GM18526 (cell line): ENCODE measurements around the gene ATP5ME.

Source experiments
- POLR2A ChIP-seq: IDR thresholded peaks from 3 replicates; pipeline ENCODE4 v1.6.1; 2011; ENCODE audit not compliant: insufficient read length; ENCODE audit errors: extremely low read depth

The ATP5ME gene

GRCh38 chr4:666822-667544 lies 7.1 kb downstream of the ATP5ME start:
- no peak for TF ChIP-seq POLR2A

DNA sequence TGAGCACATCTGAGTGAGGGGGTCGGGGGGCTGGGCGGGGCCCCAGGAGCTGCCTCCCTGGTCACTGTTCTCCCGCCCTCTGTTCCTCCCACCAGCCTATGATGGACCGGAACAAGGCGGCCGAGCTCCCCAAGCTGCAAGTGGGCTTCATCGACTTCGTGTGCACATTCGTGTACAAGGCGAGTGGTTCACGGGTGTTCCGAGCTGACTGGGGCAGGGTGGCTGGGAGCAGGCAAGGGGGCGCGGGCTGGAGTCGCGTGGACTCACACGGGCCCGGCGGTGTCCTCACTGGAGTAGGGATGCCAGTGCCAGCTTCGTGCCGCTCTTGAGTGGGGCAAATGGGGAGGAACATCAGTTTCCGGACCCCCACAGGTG lies 7.7 kb downstream of the ATP5ME start:
- no peak for TF ChIP-seq POLR2A

- no peak for TF ChIP-seq POLR2A
These were observed 8.2 kb downstream of the ATP5ME start for GRCh38 chr4:665751-666435.

- no peak for TF ChIP-seq POLR2A
These were observed 8.7 kb downstream of the ATP5ME start for GRCh38 chr4:665381-665750.

DNA sequence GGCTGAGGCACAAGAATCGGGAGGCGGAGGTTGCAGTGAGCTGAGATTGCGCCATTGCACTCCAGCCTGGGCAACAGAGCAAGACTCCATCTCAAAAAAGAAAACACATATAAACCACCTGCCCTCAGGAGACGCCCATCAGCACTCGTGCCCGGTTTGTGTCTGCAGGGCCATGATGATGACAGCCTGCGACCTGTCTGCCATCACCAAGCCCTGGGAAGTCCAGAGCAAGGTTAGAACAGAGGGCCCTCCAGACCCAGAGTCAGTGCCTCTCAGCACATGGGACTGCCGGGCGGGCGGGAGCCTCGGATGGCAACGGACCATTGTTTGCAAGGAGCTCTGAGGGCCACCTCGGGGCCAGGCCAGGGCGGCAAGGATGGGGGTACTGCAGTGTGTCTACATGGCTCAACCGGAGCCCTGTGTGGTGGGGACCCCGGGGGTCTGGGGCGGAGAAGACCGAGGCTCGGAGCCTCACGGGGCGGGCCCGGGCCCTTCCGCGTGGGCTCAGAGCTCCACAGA lies 9.3 kb downstream of the ATP5ME start:
- TF ChIP-seq POLR2A, result no peak

GRCh38 chr4:663438-664428 lies 10.3 kb downstream of the ATP5ME start:
- TF ChIP-seq POLR2A, result peak; percentile 42

DNA sequence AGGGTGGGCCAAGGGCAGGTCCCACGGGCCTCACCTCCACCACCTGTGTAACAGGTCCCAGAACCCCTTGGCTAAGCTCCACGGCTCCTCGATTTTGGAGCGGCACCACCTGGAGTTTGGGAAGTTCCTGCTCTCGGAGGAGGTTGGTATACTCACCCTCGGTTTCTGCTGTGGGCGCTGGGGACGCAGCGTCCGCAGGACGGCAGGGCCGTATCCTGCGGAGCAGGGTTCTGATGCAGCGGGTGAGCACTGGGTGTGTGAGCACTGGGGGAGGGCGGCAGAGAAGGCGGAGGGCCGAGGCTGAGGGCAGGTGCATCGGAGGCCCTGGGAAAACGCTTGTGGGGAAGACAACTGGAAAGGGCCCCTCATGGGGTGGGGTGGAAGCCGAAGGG lies 11.0 kb downstream of the ATP5ME start:
- TF ChIP-seq POLR2A, result no peak

DNA sequence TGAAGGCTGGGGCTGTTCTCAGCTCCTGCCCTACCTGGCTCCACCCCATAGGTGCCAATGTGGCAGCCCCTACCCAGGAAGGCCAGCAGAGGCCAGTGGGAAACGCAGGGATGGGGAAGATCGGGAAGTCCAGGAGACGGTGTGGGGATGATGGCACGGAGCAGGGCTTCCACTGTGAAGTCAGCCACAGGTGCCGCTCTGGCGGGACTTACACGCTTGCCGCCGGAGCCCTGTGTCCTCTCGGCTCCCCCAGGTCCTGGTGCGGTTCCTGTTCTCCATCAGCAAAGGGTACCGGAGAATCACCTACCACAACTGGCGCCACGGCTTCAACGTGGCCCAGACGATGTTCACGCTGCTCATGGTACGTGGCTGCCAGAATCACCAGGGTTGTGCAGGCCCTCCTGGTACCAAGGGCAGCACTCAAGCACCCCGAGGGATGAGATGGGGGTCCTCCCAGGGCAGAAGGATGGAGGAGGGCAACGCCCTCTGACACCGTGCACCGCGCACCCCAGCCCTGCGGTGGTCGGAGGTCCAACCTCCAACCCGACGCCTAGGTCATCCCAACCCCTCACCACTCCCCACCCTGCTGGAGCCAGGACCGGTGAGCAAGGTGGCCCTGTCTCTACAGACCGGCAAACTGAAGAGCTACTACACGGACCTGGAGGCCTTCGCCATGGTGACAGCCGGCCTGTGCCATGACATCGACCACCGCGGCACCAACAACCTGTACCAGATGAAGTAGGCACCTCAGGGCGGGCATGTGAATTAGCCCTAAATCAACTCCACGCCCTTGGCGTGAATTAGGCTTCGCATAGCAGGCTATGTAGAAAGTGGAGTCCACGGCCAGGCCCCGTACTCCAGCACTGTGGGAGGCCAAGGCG lies 12.0 kb downstream of the ATP5ME start:
- TF ChIP-seq POLR2A, result no peak

DNA sequence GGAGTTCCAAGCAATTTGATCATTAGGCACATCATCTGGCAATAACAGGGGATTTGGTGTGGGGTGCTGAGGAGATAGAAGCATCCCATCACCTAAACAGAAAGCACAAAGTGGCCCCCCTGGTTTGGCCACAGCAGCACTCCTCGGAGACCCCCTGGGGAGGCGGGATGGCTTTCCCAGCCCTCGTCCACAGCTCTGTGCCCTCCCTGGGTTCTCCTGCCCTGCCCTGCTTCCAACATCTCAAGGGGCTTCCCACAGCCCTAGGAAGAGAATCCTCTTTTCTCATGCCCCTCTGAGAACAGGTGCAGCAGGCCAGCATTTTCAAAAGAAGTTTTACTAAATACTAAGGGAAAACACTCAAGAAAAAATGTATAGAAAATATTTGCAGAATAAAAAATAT lies 12.8 kb downstream of the ATP5ME start:
- TF ChIP-seq POLR2A, result no peak

GRCh38 chr4:660401-660800 lies 13.7 kb downstream of the ATP5ME start:
- TF ChIP-seq POLR2A, result no peak

- no peak for TF ChIP-seq POLR2A
These were observed 14.2 kb downstream of the ATP5ME start for GRCh38 chr4:659851-660250.

DNA sequence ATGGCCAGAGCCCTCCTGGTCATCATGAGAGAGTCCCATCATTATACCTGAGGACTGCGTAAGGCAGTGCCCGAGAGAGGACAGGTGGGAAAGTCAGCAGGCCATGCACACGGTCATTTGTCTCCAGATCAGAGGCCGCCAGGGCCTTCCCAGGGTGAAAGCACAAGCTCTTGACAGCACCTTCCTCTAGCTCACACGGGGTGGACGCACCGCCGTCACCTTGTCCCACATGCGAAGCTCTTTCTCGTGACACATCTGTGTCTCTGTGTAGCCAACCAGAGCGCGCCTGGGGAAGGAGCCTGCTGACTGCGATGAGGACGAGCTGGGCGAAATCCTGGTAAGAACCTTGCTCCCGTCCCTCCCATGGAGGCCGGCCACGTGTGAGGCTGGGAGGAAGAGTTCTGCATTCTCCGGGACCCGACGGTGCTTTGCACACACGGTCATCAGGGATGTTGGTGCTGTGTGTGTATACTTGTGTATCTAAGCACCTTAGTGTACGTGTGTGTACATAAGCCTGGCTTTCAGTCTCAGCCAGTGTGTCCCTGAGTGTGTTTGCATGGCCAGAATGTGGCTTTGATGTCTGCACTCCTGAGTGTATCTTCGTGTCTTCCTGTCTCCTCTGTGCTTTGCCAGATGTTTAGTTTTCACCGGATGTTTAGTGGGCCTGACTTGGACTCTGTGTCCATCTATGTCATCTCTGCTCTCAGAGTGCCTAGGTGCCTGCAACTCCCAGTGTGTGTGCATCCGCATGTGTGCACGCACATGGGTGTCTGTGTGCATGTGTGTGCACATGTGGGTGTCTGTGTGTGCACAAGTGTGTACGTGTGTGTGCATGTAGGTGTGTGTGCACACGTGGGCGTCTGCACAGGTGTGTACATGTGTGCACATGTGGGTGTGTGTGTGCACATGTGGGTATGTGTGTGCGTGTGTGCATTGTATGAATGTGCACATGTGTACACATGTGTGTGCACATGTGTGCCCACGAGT lies 15.1 kb downstream of the ATP5ME start:
- TF ChIP-seq POLR2A, result no peak
